PC-3 (cell line): ENCODE data around the gene UCKL1. TPM values are rescaled to one million over a fixed set of nuclear protein-coding genes. Genes with fewer than 3 reads are reported as not detected.

Experiments
- ATAC-seq: fragments of 200-7000 bp; cut with Tn5 transposase; 2 replicates; pipeline ENCODE4 v1.9.1; 2020; ENCODE audit warnings: mild to moderate bottlenecking, moderate library complexity
- BruUV-seq: library from RNA; stranded (reverse); fragments of 400-500 nt; replicated peaks from 2 replicates; lab custom pipeline; 2021; lab: Mats Ljungman, UMichigan
- CTCF ChIA-PET: fragments of 300-600 bp; sonication (Branson Sonifier 250); formaldehyde crosslinking; loops from one replicate; lab custom pipeline; 2022; ENCODE audit warnings: antibody characterized with exemption; lab: Charles Lee
- POLR2A ChIA-PET: fragments of 300-600 bp; sonication (Branson Sonifier 250); formaldehyde crosslinking; loops from one replicate; lab custom pipeline; 2022; ENCODE audit warnings: antibody characterized with exemption; ENCODE audit not compliant: unreplicated experiment; lab: Charles Lee
- DNase-seq: peaks from one replicate; pipeline ENCODE4 v3.0.0-alpha.2; 2015
- H2AFZ ChIP-seq: fragments of 300-600 bp; sonication (generic); 2 replicates; pipeline ENCODE4 v1.6.0; 2016; ENCODE audit warnings: antibody characterized with exemption, low read length
- H3F3A ChIP-seq: fragments of 300-600 bp; sonication (generic); one replicate; pipeline ENCODE4 v1.6.0; 2017; ENCODE audit warnings: antibody characterized with exemption, low read length, control low read depth, mild to moderate bottlenecking; ENCODE audit not compliant: unreplicated experiment
- H3K27ac ChIP-seq: fragments of 300-600 bp; sonication (generic); 2 replicates; pipeline ENCODE4 v1.5.1; 2016; ENCODE audit warnings: mild to moderate bottlenecking, low read length
- H3K27me3 ChIP-seq: fragments of 300-600 bp; sonication (generic); 2 replicates; pipeline ENCODE4 v1.6.1; 2016; ENCODE audit warnings: low read length, mixed read lengths
- H3K36me3 ChIP-seq: fragments of 300-600 bp; sonication (generic); 2 replicates; pipeline ENCODE4 v1.6.1; 2016; ENCODE audit warnings: low read depth, mixed run types, low read length, mixed read lengths
- H3K4me1 ChIP-seq: fragments of 300-600 bp; sonication (generic); 2 replicates; pipeline ENCODE4 v1.5.1; 2016; ENCODE audit warnings: low read length; ENCODE audit not compliant: insufficient read depth
- H3K4me2 ChIP-seq: fragments of 300-600 bp; sonication (generic); 2 replicates; pipeline ENCODE4 v1.6.0; 2016; ENCODE audit warnings: low read length
- H3K4me3 ChIP-seq: fragments of 300-600 bp; sonication (generic); 2 replicates; pipeline ENCODE4 v1.5.1; 2016; ENCODE audit warnings: mild to moderate bottlenecking, low read length, mixed read lengths
- H3K79me2 ChIP-seq: fragments of 300-600 bp; sonication (generic); 2 replicates; pipeline ENCODE4 v1.6.1; 2017; ENCODE audit warnings: low read length, mixed read lengths
- H3K9ac ChIP-seq: fragments of 300-600 bp; sonication (generic); 2 replicates; pipeline ENCODE4 v1.6.0; 2016; ENCODE audit warnings: mild to moderate bottlenecking, low read length
- H3K9me2 ChIP-seq: fragments of 300-600 bp; sonication (generic); replicated peaks from 2 replicates; pipeline ENCODE4 v1.6.1; 2016; ENCODE audit warnings: mixed run types, low read length, mixed read lengths
- H3K9me3 ChIP-seq: fragments of 300-600 bp; sonication (generic); 2 replicates; pipeline ENCODE4 v1.6.1; 2016; ENCODE audit warnings: low read length, mixed read lengths
- H4K20me1 ChIP-seq: fragments of 300-600 bp; sonication (generic); 2 replicates; pipeline ENCODE4 v1.6.1; 2016; ENCODE audit warnings: low read length, mixed read lengths
- CTCF ChIP-seq: fragments of 300-600 bp; sonication (generic); conservative IDR thresholded peaks from 2 replicates; pipeline ENCODE4 v1.5.1; 2017; ENCODE audit warnings: antibody characterized with exemption, low read depth, mild to moderate bottlenecking, low read length
- EZH2 ChIP-seq: fragments of 300-600 bp; sonication (generic); IDR thresholded peaks from one replicate; pipeline ENCODE4 v1.6.1; 2017; ENCODE audit warnings: antibody characterized with exemption, mild to moderate bottlenecking, low read length; ENCODE audit not compliant: unreplicated experiment
- EZH2phosphoT487 ChIP-seq: fragments of 300-600 bp; sonication (generic); IDR thresholded peaks from 2 replicates; pipeline ENCODE4 v1.6.1; 2018; ENCODE audit warnings: mild to moderate bottlenecking, antibody characterized with exemption, low read length, borderline replicate concordance
- intact Hi-C: fragments of 100-400 bp; cut with micrococcal nuclease; formaldehyde crosslinking; loops from 2 replicates; pipeline ENCODE4 v1.9.0; 2023
- total RNA-seq: library from RNA; depleted of rRNA; stranded (reverse); fragments of >200 nt; gene quantifications from 2 replicates; pipeline ENCODE4 v1.2.3, GENCODE V29; 2014

The UCKL1 gene
- total RNA-seq, 1 experiment from 2014 or later, result 37.2 TPM

DNA sequence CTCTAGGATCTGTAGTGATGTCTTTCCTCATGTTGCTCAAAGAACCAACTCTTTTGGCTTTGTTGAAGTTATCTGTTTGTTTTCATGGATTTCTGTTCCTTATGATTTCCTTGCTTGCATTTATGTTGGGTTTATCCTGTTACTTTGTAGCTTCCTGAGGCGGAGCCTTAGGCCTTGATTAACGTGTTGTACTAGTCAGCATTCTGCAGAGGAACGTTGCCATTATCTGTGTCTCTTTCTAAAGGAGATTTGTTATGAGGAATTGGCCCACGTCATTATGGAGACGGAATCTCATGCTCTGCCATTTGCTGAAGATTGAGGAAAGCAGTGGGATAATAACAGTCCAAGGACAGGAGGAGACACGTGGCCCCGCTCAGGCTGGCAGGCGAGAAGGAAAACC is 29.9 kb downstream of the UCKL1 start:
- H3K9me3 ChIP-seq, result no peaks in the 10 kb centered on the region
- no TSS peak for BruUV-seq
- no peak overlapping the region for H3K4me2 ChIP-seq
- DNase-seq (no peak), ATAC-seq (no peak)
- no peak overlapping the region for H2AFZ ChIP-seq
- H3F3A ChIP-seq, result no peaks in the 10 kb centered on the region
- no peaks in the 10 kb centered on the region for H3K4me1 ChIP-seq
- CTCF ChIA-PET, result no interaction called here
- H3K36me3 ChIP-seq, result peaks cover 26% of the 10 kb centered on the region
- TF ChIP-seq EZH2, result no peak
- no peak overlapping the region for H3K9ac ChIP-seq
- no peaks in the 10 kb centered on the region for H3K9me2 ChIP-seq
- no peaks in the 10 kb centered on the region for H3K27me3 ChIP-seq
- no peak overlapping the region for H3K27ac ChIP-seq
- peaks cover 30% of the 10 kb centered on the region for H3K79me2 ChIP-seq
- POLR2A ChIA-PET, result no interaction called here
- H3K4me3 ChIP-seq, result no peak overlapping the region
- no peaks in the 10 kb centered on the region for H4K20me1 ChIP-seq
- intact Hi-C loops, result no loop called here

DNA sequence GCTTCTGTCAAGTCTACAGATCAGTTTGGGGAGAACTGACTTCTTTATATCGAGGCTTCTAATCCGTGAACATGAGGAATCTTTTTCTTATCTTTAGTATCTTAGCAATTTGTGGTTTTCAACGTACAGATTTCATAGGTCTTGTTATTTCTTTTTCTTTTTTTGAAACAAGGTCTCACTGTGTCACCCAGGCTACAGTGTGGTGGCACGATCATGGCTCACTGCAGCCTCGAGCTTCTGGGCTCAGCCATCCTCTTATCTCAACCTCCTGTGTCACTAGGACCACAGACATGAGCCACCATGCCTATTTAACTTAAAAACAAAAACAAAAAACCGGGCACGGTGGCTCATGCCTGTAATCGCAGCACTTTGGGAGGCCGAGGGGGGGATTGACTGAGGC is 32.0 kb downstream of the UCKL1 start:
- H3K27ac ChIP-seq, result no peak overlapping the region
- ChIA-PET POLR2A (no interaction called here), CTCF (no interaction called here)
- H3K4me3 ChIP-seq, result no peak overlapping the region
- H4K20me1 ChIP-seq, result no peaks in the 10 kb centered on the region
- H3K4me2 ChIP-seq, result no peak overlapping the region
- ATAC-seq (no peak), DNase-seq (no peak)
- H3K79me2 ChIP-seq, result peaks cover 30% of the 10 kb centered on the region
- no peaks in the 10 kb centered on the region for H3K9me2 ChIP-seq
- no peaks in the 10 kb centered on the region for H3K9me3 ChIP-seq
- no peak overlapping the region for H3K9ac ChIP-seq
- H3F3A ChIP-seq, result no peaks in the 10 kb centered on the region
- H3K36me3 ChIP-seq, result peaks cover 12% of the 10 kb centered on the region
- H3K27me3 ChIP-seq, result no peaks in the 10 kb centered on the region
- BruUV-seq, result no TSS peak
- TF ChIP-seq EZH2phosphoT487, result no peak
- TF ChIP-seq EZH2, result no peak
- TF ChIP-seq CTCF, result no peak
- H3K4me1 ChIP-seq, result no peaks in the 10 kb centered on the region
- intact Hi-C loops, result no loop called here
- no peak overlapping the region for H2AFZ ChIP-seq

DNA sequence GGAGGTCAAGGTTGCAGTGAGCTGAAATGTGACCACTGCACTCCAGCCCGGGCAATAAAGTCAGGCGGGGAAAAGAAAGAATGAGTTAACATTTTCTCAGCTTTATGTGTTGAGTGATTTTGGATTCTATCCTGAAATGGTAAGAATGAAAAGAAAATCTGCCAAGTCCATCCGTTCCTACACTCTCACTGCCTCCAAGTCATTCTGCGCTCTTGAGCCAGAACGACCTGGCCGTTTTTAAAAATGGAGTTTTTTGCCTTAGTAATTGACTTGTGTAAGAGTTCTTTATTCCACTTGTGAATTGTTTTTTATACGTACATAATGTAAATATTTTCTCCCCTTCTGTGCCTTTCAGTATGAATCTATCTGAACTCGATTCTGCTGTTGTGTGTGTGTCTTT is 32.6 kb downstream of the UCKL1 start:
- Histone ChIP-seq H3K4me3 (no peak overlapping the region), H4K20me1 (no peaks in the 10 kb centered on the region), H2AFZ (no peak overlapping the region), H3K79me2 (peaks cover 35% of the 10 kb centered on the region), H3K9me3 (no peaks in the 10 kb centered on the region), H3K27ac (no peak overlapping the region), H3K4me2 (no peak overlapping the region), H3K36me3 (peaks cover 8% of the 10 kb centered on the region), H3K27me3 (no peaks in the 10 kb centered on the region), H3K9me2 (no peaks in the 10 kb centered on the region), H3F3A (no peaks in the 10 kb centered on the region), H3K9ac (no peak overlapping the region), H3K4me1 (no peaks in the 10 kb centered on the region)
- ChIA-PET CTCF (no interaction called here), POLR2A (no interaction called here)
- no TSS peak for BruUV-seq
- DNase-seq (no peak), ATAC-seq (no peak)
- intact Hi-C loops, result no loop called here
- TF ChIP-seq CTCF (no peak), EZH2phosphoT487 (no peak)
